SK-N-MC (cell line): ENCODE results near the gene USP10.

Source experiments
- EZH2 ChIP-seq: fragments of 200-600 bp; sonication (generic); IDR thresholded peaks from one replicate; pipeline ENCODE4 v1.6.1; 2017; ENCODE audit warnings: antibody characterized with exemption
- FOXP2 ChIP-seq: optimal IDR thresholded peaks from 2 replicates; pipeline ENCODE3; 2011; ENCODE audit warnings: mild to moderate bottlenecking, moderate library complexity; ENCODE audit not compliant: insufficient read depth; ENCODE audit errors: extremely low read length, control extremely low read depth
- POLR2AphosphoS5 ChIP-seq: IDR thresholded peaks from 2 replicates; pipeline ENCODE4 v1.6.1; 2012; ENCODE audit warnings: mild to moderate bottlenecking, low read depth, low read length, borderline replicate concordance

DNA sequence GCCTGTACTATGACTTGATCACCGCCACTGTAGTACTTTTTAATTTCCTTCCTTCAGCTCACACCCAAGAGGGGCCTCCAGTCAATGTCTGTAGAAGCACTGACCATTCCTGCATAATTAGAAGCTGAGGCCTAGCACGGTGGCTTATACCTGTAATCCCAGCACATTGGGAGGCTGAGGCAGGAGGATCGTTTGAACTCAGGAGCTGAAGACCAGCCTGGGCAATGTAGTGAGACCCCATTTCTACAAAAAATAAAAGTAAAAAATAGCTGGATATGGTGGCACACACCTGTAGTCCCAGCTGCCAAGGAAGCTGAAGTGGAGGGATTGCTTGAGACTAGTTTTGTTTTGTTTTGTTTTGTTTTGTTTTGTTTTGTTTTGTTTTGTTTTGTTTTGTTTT, 45.6 kb upstream of the USP10 start:
- TF ChIP-seq EZH2 (no peak), POLR2AphosphoS5 (no peak), FOXP2 (no peak)
